A549 (cell line): ENCODE results near the gene TMEM266. TPM values are rescaled to one million over a fixed set of nuclear protein-coding genes. Genes with fewer than 3 reads are reported as not detected.

Experiments used
- ATAC-seq, 2 experiments: fragments of 200-7000 bp in 1 of 2; fragments of >200 bp in 1 of 2; cut with Nextera tagmentation in 1 of 2; cut with Tn5 transposase in 1 of 2; 3 replicates each; pipeline versions ENCODE4 v1.8.0 to v1.9.1; 2018 to 2020; ENCODE audit warnings: mild to moderate bottlenecking in 1 of 2, moderate library complexity in 1 of 2
- CTCF ChIA-PET: fragments of 300-600 bp; sonication (Branson Sonifier 250); formaldehyde crosslinking; extraction: SDS; loops from one replicate; lab custom pipeline; 2021; ENCODE audit warnings: antibody characterized with exemption, inconsistent platforms; lab: Yijun Ruan, JAX
- POLR2A ChIA-PET: fragments of 350-600 bp; formaldehyde crosslinking; extraction: SDS; loops from one replicate; lab custom pipeline; 2021; ENCODE audit warnings: antibody characterized with exemption, inconsistent platforms; lab: Yijun Ruan, JAX
- DNase-seq, 2 experiments: peaks; one replicate each; pipeline versions ENCODE4 v3.0.0 to v3.0.0-alpha.2; 2011 to 2016; ENCODE audit warnings: low read depth in 1 of 2, low spot score in 1 of 2
- FAIRE-seq: peaks from 2 replicates; lab custom pipeline; 2011; peaks lifted over from hg19 to GRCh38; lab: Jason Lieb, UNC
- H3K27ac ChIP-seq, 2 experiments: fragments of >200 bp; sonication (Bioruptor Twin); formaldehyde crosslinking; 3 replicates each; pipeline ENCODE4 v1.5.1; 2016 to 2017
- H3K4me1 ChIP-seq: fragments of >200 bp; sonication (Bioruptor Twin); formaldehyde crosslinking; 3 replicates; pipeline ENCODE4 v1.6.1; 2016
- H3K4me2 ChIP-seq: fragments of >200 bp; sonication (Bioruptor Twin); formaldehyde crosslinking; 3 replicates; pipeline ENCODE4 v1.6.1; 2016
- H3K4me3 ChIP-seq: fragments of >200 bp; sonication (Bioruptor Twin); formaldehyde crosslinking; 3 replicates; pipeline ENCODE4 v1.5.1; 2016
- H3K9me3 ChIP-seq: fragments of >200 bp; sonication (Bioruptor Twin); formaldehyde crosslinking; 3 replicates; pipeline ENCODE4 v1.6.1; 2016
- BHLHE40 ChIP-seq: IDR thresholded peaks from 2 replicates; pipeline ENCODE4 v1.6.1; 2012; ENCODE audit warnings: low read depth, low read length, inconsistent platforms
- CBX2 ChIP-seq: fragments of 200-600 bp; sonication (generic); IDR thresholded peaks from 2 replicates; pipeline ENCODE4 v1.6.1; 2016; ENCODE audit warnings: low read depth, mild to moderate bottlenecking, borderline replicate concordance
- CBX8 ChIP-seq: fragments of 200-600 bp; sonication (generic); IDR thresholded peaks from 2 replicates; pipeline ENCODE4 v1.6.1; 2016
- CHD2 ChIP-seq: fragments of 150-350 bp; IDR thresholded peaks from 2 replicates; pipeline ENCODE4 v1.6.1; 2014; ENCODE audit warnings: low read length; ENCODE audit not compliant: partially characterized antibody
- CHD4 ChIP-seq: fragments of 200-600 bp; sonication (generic); IDR thresholded peaks from 2 replicates; pipeline ENCODE4 v1.6.1; 2016; ENCODE audit warnings: antibody characterized with exemption, mild to moderate bottlenecking, borderline replicate concordance
- EHMT2 ChIP-seq: fragments of 200-600 bp; sonication (generic); IDR thresholded peaks from 2 replicates; pipeline ENCODE4 v1.6.1; 2016; ENCODE audit warnings: antibody characterized with exemption, low read depth, mild to moderate bottlenecking, moderate library complexity
- ESRRA ChIP-seq: fragments of 150-350 bp; IDR thresholded peaks from 2 replicates; pipeline ENCODE4 v1.6.1; 2014; ENCODE audit warnings: mild to moderate bottlenecking, low read length, borderline replicate concordance
- JUN ChIP-seq, 2 experiments: fragments of >200 bp; sonication (Bioruptor Twin); formaldehyde crosslinking; IDR thresholded peaks; 2 replicates in 1 of 2; 3 replicates in 1 of 2; pipeline ENCODE4 v1.6.1; 2016 to 2017
- MAZ ChIP-seq: fragments of 150-350 bp; IDR thresholded peaks from 2 replicates; pipeline ENCODE4 v1.6.1; 2014; ENCODE audit warnings: antibody characterized with exemption, low read depth, low read length, borderline replicate concordance
- MYC ChIP-seq: IDR thresholded peaks from 2 replicates; pipeline ENCODE4 v1.6.1; 2012; ENCODE audit warnings: mild to moderate bottlenecking, inconsistent platforms, low read length, improper control_type of control experiment, borderline replicate concordance
- NPAS2 ChIP-seq: fragments of 250-450 bp; sonication (Bioruptor Pico); IDR thresholded peaks from 2 replicates; pipeline ENCODE4 v1.8.0; 2022; ENCODE audit warnings: mild to moderate bottlenecking, moderate library complexity, borderline replicate concordance
- NR3C1 ChIP-seq: fragments of >200 bp; sonication (Bioruptor Twin); formaldehyde crosslinking; IDR thresholded peaks from 3 replicates; pipeline ENCODE4 v1.6.1; 2017
- PHF8 ChIP-seq: fragments of 200-600 bp; sonication (generic); IDR thresholded peaks from 2 replicates; pipeline ENCODE4 v1.6.1; 2016; ENCODE audit warnings: low read depth, mild to moderate bottlenecking, antibody characterized with exemption, moderate library complexity, borderline replicate concordance
- POLR2AphosphoS2 ChIP-seq: conservative IDR thresholded peaks from 2 replicates; pipeline ENCODE4 v1.6.1; 2012; ENCODE audit warnings: low read length, improper control_type of control experiment, inconsistent platforms
- RARB ChIP-seq: fragments of 250-450 bp; sonication (Bioruptor Pico); IDR thresholded peaks from 2 replicates; pipeline ENCODE4 v1.8.0; 2021; ENCODE audit warnings: mild to moderate bottlenecking, moderate library complexity
- ZFP36 ChIP-seq: fragments of 450-650 bp; IDR thresholded peaks from 2 replicates; pipeline ENCODE4 v1.6.1; 2014; ENCODE audit warnings: borderline replicate concordance; ENCODE audit not compliant: partially characterized antibody
- ZSCAN20 ChIP-seq: fragments of 250-450 bp; sonication (Bioruptor Pico); IDR thresholded peaks from 2 replicates; pipeline ENCODE4 v1.8.0; 2022; ENCODE audit warnings: mild to moderate bottlenecking, moderate library complexity
- WGBS: methylation state at CpG from one replicate; pipeline ENCODE4 v1.1.6; 2017; ENCODE audit errors: missing lambda C conversion rate; 5-methylcytosine and 5-hydroxymethylcytosine counted together
- polyA plus RNA-seq, 4 experiments: library from polyadenylated mRNA; depleted of rRNA in 3 of 4; stranded (reverse); fragments of >200 nt; fragmentation: RNase III in 1 of 4; extraction: RNeasy Plus Mini Kit Qiagen cat#74134 plus additional on column Dnase treatment in 1 of 4; gene quantifications; 2 replicates in 3 of 4; 3 replicates in 1 of 4; pipeline ENCODE4 v1.2.3, GENCODE V29; 2011 to 2017
- TF ChIP-seq, protein P1 (sequence below): IDR thresholded peaks from 2 replicates; pipeline ENCODE4 v1.6.1; 2012
- TF ChIP-seq, protein P2 (sequence below): fragments of 200-600 bp; sonication (generic); IDR thresholded peaks from 2 replicates; pipeline ENCODE4 v1.6.1; 2016; ENCODE audit warnings: antibody characterized with exemption, mild to moderate bottlenecking, moderate library complexity

TMEM266 gene
- polyA plus RNA-seq, 2 of the 4 experiments (the other 2 are of a cell fraction), result 0.06 to 0.08 TPM

DNA sequence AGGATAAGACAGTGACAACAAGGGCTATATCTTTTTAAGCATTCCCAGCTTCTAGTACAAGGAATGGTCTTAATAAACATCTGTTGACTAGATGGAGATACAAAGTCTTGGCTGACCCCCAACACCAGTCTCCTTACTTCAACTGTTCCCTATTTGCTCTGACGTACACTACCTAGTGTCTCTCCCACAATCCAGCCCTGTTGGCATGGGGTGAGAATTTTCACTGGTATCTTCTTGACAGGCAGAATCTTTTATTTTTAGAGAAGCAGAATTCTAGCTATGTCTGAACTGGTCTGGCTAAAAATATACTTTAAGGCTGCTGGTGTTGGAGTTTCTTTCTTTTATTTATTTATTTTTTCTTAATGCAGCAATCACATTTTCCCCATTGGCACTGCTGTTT is 169.5 kb downstream of the TMEM266 start:
- Histone ChIP-seq H3K27ac (no peak overlapping the region), H3K4me3 (no peak overlapping the region), H3K9me3 (no peaks in the 10 kb centered on the region), H3K4me1 (no peaks in the 10 kb centered on the region), H3K4me2 (no peak overlapping the region)
- ChIA-PET CTCF (interaction anchor here (0.9 to 1.7 kb wide), 3 partner anchors 39 to 99 kb away, joined by 3 to 5 read pairs (median 4); no protein-coding TSS in a partner anchor), POLR2A (no interaction called here)
- 87% methylated on average over 1 of the region's 1 CpG for WGBS
- DNase-seq (no peak), FAIRE-seq (no peak), ATAC-seq (no peak)
- no peak for TF ChIP-seq CBX2

- POLR2A ChIA-PET, result no interaction called here
- 86% methylated on average over 1 of the region's 1 CpG for WGBS
- no peak for ATAC-seq
- Histone ChIP-seq H3K27ac (no peak overlapping the region), H3K9me3 (no peaks in the 10 kb centered on the region), H3K4me1 (no peaks in the 10 kb centered on the region), H3K4me3 (no peak overlapping the region), H3K4me2 (no peak overlapping the region)
- DNase-seq, result no peak
- CTCF ChIA-PET, result interaction anchor here (0.8 to 5.4 kb wide), 14 partner anchors 10 to 829 kb away, joined by 3 to 39 read pairs (median 6); no protein-coding TSS in a partner anchor
- no peak for TF ChIP-seq ZFP36
- TF ChIP-seq CHD2, result no peak
- TF ChIP-seq RARB, result no peak
- TF ChIP-seq, protein P1, sequence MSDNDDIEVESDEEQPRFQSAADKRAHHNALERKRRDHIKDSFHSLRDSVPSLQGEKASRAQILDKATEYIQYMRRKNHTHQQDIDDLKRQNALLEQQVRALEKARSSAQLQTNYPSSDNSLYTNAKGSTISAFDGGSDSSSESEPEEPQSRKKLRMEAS, result no peak
- TF ChIP-seq ZSCAN20, result no peak
- TF ChIP-seq EHMT2, result no peak
- FAIRE-seq, result no peak
Observed at GRCh38 chr15:76233921-76234320, 174.1 kb downstream of the TMEM266 start.

DNA sequence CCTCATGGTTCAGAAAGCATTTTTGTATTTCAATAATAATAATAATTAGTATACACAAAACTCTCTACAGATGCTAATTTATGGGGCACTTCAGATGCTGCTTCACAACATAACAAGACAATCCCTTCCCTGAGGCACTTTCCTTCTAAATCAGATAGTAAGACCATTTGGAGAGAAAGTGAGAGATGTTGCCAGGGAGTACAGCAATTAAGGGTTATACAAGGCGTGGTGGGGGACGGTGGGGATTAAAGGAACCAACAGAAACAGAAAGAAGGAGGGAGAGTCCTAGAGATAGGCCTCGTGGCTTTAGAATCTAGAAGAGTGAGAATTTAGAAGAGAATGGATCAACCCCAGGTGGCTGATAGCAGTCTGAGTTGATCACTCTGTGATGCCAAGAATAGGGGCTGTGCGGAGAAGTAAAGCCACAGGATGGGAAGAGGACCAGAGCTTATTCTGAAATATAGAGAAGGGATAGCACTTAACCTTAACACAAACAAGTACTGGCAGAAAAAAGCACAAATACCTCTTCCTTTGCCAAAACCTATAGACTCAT is 174.6 kb downstream of the TMEM266 start:
- no peak for ATAC-seq
- FAIRE-seq, result no peak
- no peak for TF ChIP-seq CHD4
- no peak for TF ChIP-seq NPAS2 (CRISPR knock-in tag)
- TF ChIP-seq, protein P2, sequence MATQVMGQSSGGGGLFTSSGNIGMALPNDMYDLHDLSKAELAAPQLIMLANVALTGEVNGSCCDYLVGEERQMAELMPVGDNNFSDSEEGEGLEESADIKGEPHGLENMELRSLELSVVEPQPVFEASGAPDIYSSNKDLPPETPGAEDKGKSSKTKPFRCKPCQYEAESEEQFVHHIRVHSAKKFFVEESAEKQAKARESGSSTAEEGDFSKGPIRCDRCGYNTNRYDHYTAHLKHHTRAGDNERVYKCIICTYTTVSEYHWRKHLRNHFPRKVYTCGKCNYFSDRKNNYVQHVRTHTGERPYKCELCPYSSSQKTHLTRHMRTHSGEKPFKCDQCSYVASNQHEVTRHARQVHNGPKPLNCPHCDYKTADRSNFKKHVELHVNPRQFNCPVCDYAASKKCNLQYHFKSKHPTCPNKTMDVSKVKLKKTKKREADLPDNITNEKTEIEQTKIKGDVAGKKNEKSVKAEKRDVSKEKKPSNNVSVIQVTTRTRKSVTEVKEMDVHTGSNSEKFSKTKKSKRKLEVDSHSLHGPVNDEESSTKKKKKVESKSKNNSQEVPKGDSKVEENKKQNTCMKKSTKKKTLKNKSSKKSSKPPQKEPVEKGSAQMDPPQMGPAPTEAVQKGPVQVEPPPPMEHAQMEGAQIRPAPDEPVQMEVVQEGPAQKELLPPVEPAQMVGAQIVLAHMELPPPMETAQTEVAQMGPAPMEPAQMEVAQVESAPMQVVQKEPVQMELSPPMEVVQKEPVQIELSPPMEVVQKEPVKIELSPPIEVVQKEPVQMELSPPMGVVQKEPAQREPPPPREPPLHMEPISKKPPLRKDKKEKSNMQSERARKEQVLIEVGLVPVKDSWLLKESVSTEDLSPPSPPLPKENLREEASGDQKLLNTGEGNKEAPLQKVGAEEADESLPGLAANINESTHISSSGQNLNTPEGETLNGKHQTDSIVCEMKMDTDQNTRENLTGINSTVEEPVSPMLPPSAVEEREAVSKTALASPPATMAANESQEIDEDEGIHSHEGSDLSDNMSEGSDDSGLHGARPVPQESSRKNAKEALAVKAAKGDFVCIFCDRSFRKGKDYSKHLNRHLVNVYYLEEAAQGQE, result no peak
- TF ChIP-seq PHF8, result no peak
- no peak for TF ChIP-seq NR3C1
- TF ChIP-seq BHLHE40, result no peak
- TF ChIP-seq JUN (IDR thresholded peaks at IDR 0.05), result no peak
- no peak for TF ChIP-seq CBX8
- TF ChIP-seq MAZ, result no peak
- no peak for TF ChIP-seq ESRRA
- TF ChIP-seq POLR2AphosphoS2, result no peak
- no peak for TF ChIP-seq MYC
- TF ChIP-seq, all 56 proteins: peak for 0
- Histone ChIP-seq H3K9me3 (no peaks in the 10 kb centered on the region), H3K4me3 (no peak overlapping the region), H3K4me2 (no peak overlapping the region), H3K4me1 (no peaks in the 10 kb centered on the region), H3K27ac (no peak overlapping the region)
- WGBS, result 89% methylated on average over 4 of the region's 4 CpGs
- ChIA-PET CTCF (interaction anchor here (0.7 to 5.4 kb wide), 29 partner anchors 10 to 633 kb away, joined by 3 to 39 read pairs (median 7); no protein-coding TSS in a partner anchor), POLR2A (no interaction called here)
- DNase-seq, result no peak
